Testis (tissue), 2 donors: Measurements from ENCODE around the gene NAP1L1.

Source experiments
- CTCF ChIP-seq, 3 experiments: fragments of 450-650 bp in 2 of 3; fragments of 200-600 bp in 1 of 3; sonication (generic) in 1 of 3; IDR thresholded peaks; one replicate each; pipeline ENCODE4 v1.5.1; 2016 to 2019; ENCODE audit warnings: antibody characterized with exemption in 3 of 3, mild to moderate bottlenecking in 2 of 3, moderate library complexity in 1 of 3
- POLR2A ChIP-seq: fragments of 450-650 bp; IDR thresholded peaks from one replicate; pipeline ENCODE4 v1.6.1; 2017; ENCODE audit warnings: antibody characterized with exemption, mild to moderate bottlenecking, moderate library complexity

GRCh38 chr12:76018672-76019071 lies 65.8 kb downstream of the NAP1L1 start:
- no peak for TF ChIP-seq CTCF (IDR thresholded peaks at IDR 0.05)
- TF ChIP-seq POLR2A = no peak
